HG03108 (cell line): ENCODE results near the gene ZNFX1.

Experiments
- ATAC-seq: cut with Tn5 transposase; IDR thresholded peaks from one replicate; pipeline ENCODE4 v1.9.1; 2021; ENCODE audit warnings: moderate library complexity; ENCODE audit not compliant: unreplicated experiment

The ZNFX1 gene

DNA sequence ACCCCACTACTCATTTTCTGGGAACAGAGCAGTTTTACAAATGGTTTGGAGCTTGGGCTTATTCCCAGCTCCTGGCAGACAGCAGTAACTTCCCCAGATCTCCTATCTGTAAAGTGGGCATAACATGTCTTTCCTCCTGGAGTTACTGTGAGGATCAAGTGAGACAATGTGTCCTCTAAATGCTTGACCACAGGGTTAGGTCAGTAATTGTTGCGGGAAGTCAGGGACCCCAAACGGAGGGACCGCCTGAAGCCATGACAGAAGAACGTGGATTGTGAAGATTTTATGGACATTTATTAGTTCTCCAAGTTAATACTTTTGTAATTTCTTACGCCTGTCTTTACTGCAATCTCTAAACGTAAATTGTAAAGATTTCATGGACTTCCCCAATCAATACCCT, 15.3 kb upstream of the ZNFX1 start:
- ATAC-seq, result no peak

DNA sequence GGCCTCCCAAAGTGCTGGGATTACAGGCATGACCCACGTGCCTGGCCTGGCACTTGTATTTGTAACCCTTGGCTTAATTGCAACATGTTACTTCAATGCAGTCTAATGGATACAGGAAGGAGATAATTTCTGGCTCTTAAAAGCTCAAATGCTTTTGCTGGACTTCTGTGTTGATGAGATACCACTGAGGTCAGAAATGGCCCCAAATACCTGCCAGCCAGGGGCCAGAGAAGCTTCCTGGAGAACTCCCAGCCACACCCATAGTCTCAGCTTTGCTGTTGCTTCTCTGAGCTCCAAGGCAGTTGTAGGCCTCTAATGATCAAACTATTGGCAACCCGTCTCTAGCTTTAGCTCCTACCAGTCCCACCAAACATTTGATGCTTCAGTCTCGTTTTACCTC, 14.2 kb upstream of the ZNFX1 start:
- no peak for ATAC-seq

DNA sequence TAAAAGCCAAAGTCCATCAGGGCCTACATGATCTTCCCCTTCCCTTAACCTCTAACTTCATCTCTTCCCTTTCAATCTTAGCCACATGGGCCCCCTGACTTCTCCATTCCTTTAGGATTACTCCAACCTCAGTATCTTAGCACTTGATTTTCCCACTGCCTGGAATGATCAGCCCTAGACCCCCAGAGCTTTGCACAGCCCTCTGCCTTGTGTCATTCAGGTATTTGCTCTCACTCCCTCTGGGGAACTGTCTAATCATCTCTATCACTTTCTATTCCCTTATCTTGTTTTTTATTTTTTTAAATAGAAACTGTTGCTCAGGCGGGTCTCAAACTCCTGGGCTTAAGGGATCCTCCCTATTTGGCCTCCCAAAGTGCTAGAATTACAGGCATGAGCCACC, 13.3 kb upstream of the ZNFX1 start:
- no peak for ATAC-seq

DNA sequence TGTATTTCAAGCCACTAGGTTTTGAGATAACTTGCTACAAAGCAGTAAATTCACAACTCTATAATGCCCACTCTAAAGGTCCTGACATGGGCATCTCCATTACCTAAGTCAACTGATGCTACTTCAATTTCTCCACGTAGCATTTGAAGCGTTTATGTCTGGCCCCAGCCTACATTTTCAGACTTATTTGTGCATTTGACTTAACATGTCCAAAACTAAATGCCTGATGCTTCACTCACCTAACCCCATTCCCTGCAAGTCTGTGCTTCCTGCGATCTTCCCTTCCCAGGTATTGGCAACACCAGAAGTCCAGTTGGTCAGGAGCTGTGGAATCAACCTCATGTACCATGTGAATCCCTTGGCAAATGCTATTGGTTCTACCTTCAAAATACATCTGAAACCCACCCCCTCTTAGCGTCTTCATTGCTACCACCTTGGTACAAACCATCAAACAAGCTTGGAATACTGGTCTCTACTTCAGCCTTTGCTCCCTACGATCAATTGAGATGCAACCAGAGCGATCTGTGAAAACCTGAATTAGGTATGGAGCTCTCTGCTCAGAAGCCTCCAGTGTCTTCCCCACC, 12.8 kb upstream of the ZNFX1 start:
- no peak for ATAC-seq

DNA sequence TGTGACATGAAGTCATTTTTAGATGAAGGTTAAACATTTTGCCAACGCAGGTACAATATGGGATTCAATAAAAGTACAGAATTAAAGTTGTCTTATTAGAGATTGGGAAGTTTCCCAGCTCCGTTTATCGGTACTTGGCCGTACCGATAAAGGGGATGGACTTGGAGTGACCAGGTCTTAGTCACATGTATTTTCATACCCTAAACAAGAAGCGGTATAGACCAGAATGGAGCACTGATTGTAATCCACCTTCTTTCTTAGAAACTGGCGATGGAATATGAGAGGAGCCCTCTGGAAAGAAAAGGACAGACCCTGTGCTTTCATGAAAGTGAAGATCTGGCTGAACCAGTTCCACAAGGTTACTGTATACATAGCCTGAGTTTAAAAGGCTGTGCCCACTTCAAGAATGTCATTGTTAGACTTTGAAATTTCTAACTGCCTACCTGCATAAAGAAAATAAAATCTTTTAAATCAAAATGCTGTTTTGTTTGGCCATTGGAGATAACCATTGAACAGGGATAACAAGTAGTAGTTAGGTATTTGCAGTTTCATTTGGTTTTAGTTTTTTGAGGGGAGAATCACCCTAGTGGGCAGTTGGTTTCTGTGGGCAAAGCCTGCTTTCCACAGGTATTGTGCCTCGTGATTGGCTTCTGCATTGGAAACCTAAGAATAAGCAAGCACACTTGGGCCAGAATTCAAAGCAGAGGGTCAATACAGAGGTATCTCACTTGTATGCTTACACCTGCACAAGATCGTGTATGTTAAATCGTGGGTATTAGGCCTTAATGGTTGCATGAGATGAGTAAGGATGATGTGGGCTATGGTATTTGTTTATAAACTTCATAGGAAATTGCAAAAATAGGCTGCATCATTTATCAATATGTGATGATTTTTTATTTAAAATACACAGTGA, 11.2 kb upstream of the ZNFX1 start:
- ATAC-seq, result no peak

GRCh38 chr20:49288250-49288751, 10.4 kb upstream of the ZNFX1 start:
- ATAC-seq, result no peak

GRCh38 chr20:49287555-49288249, 9.8 kb upstream of the ZNFX1 start:
- no peak for ATAC-seq

DNA sequence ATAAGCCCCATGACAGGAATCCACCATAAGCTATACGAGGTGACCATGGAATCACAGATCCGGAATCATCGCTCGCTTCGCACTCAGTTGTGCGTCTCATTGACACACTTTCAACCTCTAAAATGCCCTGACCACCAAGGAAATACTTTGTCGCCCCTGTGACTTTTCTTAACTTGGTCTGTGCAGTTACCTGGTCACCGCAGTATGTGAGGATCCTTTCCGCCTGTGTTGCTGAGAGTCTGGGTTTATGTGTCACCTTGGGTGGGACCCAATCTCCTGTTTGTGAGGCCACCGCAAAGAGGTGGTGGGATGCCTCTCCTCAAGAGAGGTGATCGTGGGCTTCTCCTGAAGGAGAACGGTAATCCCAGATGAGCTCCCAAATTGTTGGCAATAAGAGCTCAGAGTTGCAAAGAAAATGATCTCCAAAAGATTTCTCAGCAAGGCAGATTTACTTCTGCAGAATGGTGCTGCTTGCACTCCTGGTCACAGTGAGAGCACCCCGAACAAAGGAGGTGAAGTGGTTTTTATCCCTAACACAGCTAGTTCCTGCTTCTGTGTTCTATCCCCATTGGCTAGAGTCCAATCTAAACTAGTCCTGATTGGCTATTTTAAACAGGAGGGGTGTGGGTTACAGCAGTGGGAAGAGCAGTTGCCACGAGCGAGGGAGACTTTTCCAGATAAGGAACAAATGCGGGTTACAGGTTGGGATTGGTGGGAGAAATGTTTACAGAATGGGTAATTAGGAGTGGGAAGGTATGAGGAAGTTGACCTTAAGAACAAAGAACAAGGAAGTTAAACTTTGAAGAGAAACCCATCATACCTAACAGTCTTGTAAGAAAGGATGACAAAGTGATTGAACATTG, 9.1 kb upstream of the ZNFX1 start:
- ATAC-seq, result no peak

- no peak for ATAC-seq
These were observed 8.1 kb upstream of the ZNFX1 start for GRCh38 chr20:49285813-49286494.

DNA sequence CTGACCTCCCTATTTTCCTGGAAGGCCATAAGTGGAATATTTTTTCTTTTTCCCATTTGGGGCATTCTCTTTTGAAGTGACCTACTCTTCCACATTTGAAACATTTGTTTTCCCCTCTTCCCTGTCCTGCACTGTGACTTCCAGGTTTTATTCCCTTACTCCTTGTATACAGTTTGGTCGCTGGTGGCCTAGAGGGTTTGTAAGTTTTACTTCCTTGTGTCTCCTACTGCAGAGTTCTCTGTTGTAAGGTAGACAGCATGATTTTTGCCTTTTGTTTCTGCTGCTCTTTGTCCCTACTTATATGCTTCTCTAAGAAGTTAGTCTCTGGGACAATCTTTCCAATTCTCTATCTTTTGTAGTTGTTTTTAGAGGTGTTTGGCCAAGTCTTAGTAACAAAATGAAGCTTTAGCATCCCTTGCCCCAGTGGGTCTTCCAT, 7.4 kb upstream of the ZNFX1 start:
- no peak for ATAC-seq

GRCh38 chr20:49284818-49285217, 7.0 kb upstream of the ZNFX1 start:
- ATAC-seq, result no peak

GRCh38 chr20:49283703-49284625, 6.1 kb upstream of the ZNFX1 start:
- no peak for ATAC-seq

DNA sequence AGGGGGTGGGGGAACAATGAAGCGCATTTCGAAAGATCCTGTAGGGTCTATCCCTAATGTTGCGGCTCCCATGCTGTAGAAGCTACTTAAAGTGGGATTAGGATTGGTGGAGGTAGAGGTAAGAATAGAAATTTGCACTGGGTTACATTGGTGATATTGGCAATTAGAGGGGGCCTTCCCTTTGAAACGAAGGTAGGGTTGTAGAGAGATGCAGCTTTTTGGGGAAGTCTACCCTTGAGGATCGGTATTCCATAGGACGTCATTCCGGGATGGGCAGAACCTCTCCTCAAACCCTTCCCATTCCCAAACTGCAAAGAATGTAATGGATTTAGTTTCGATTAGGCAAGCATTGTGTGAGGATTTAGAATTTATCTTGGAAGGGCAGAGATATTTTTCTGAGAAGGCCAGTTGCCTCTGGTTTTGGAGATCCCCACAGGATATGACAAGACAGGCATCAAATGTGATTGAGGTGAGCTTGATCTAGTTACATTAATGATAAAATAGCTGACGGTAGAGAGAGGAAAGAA, 5.4 kb upstream of the ZNFX1 start:
- no peak for ATAC-seq

GRCh38 chr20:49282584-49283171, 4.8 kb upstream of the ZNFX1 start:
- ATAC-seq, result no peak

DNA sequence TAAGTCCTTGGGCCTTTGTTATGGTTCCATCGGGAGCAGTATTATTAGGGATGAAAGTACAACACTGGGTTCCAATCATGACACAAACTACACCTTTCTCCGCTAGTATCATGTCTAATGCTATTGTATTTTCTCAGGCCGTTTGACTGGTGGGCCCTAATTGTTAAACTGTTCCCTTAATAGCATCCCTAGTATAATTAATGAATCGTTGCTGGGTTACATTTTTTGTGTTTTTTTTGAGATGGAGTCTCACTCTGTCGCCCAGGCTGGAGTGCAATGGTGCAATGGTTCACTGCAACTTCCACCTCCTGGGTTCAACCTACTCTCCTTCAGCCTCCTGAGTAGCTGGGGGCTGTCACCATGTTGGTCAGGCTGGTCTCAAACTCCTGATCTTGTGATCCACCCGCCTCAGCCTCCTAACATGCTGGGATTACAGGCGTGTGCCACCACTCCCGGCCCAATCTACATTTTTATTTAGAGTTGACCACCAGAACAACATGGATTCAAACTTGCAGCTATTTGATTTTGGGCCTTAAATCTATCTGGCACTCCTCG, 4.1 kb upstream of the ZNFX1 start:
- no peak for ATAC-seq

- ATAC-seq, result no peak
These were observed 3.4 kb upstream of the ZNFX1 start for GRCh38 chr20:49281059-49281912.

- ATAC-seq, result no peak
These were observed 2.7 kb upstream of the ZNFX1 start for GRCh38 chr20:49280463-49281058.
